MM.1S (cell line): ENCODE results near the gene PSMB8.

ENCODE experiments used
- DNase-seq: peaks from one replicate; pipeline ENCODE4 v3.0.0-alpha.2; 2015
- H2AFZ ChIP-seq: fragments of 300-600 bp; sonication (generic); 2 replicates; pipeline ENCODE4 v1.6.0; 2016; ENCODE audit warnings: antibody characterized with exemption, low read length
- H3F3A ChIP-seq: fragments of 300-600 bp; sonication (generic); 2 replicates; pipeline ENCODE4 v1.6.1; 2016; ENCODE audit warnings: mild to moderate bottlenecking, antibody characterized with exemption, low read length, moderate library complexity, mixed read lengths; ENCODE audit not compliant: insufficient read depth
- H3K27ac ChIP-seq: fragments of 300-600 bp; sonication (generic); 2 replicates; pipeline ENCODE4 v1.5.1; 2016; ENCODE audit warnings: mild to moderate bottlenecking, low read length
- H3K27me3 ChIP-seq: fragments of 300-600 bp; sonication (generic); replicated peaks from 2 replicates; pipeline ENCODE4 v1.6.0; 2016; ENCODE audit warnings: low read length; ENCODE audit not compliant: insufficient read depth
- H3K36me3 ChIP-seq: fragments of 300-600 bp; sonication (generic); replicated peaks from 2 replicates; pipeline ENCODE4 v1.6.1; 2016; ENCODE audit warnings: mild to moderate bottlenecking, low read length, mixed read lengths; ENCODE audit not compliant: insufficient read depth
- H3K4me1 ChIP-seq: fragments of 300-600 bp; sonication (generic); 2 replicates; pipeline ENCODE4 v1.6.1; 2016; ENCODE audit warnings: low read length, mixed read lengths
- H3K4me2 ChIP-seq: fragments of 300-600 bp; sonication (generic); 2 replicates; pipeline ENCODE4 v1.6.0; 2016; ENCODE audit warnings: low read depth, low read length
- H3K4me3 ChIP-seq: fragments of 300-600 bp; sonication (generic); 2 replicates; pipeline ENCODE4 v1.5.1; 2016; ENCODE audit warnings: low read length, mixed read lengths
- H3K79me2 ChIP-seq: fragments of 300-600 bp; sonication (generic); 2 replicates; pipeline ENCODE4 v1.6.1; 2016; ENCODE audit warnings: mixed run types, low read length, mixed read lengths
- H3K9ac ChIP-seq: fragments of 300-600 bp; sonication (generic); 2 replicates; pipeline ENCODE4 v1.6.1; 2016; ENCODE audit warnings: low read length, mixed read lengths
- H3K9me2 ChIP-seq: fragments of 300-600 bp; sonication (generic); replicated peaks from 2 replicates; pipeline ENCODE4 v1.6.1; 2016; ENCODE audit warnings: mild to moderate bottlenecking, low read length, mixed read lengths; ENCODE audit not compliant: insufficient read depth
- H3K9me3 ChIP-seq: fragments of 300-600 bp; sonication (generic); replicated peaks from 2 replicates; pipeline ENCODE4 v1.6.1; 2016; ENCODE audit warnings: mild to moderate bottlenecking, low read length, mixed read lengths; ENCODE audit not compliant: insufficient read depth
- H4K20me1 ChIP-seq: fragments of 300-600 bp; sonication (generic); 2 replicates; pipeline ENCODE4 v1.6.1; 2016; ENCODE audit warnings: mild to moderate bottlenecking, low read length, moderate library complexity, mixed read lengths; ENCODE audit not compliant: insufficient read depth
- CTCF ChIP-seq: fragments of 300-600 bp; sonication (generic); IDR thresholded peaks from 2 replicates; pipeline ENCODE4 v1.5.1; 2016; ENCODE audit warnings: antibody characterized with exemption, low read length, mixed read lengths
- EZH2 ChIP-seq: fragments of 300-600 bp; sonication (generic); optimal IDR thresholded peaks from 2 replicates; pipeline ENCODE3; 2017; ENCODE audit warnings: low read depth, mild to moderate bottlenecking, antibody characterized with exemption, low read length, mixed read lengths
- EZH2phosphoT487 ChIP-seq: fragments of 300-600 bp; sonication (generic); IDR thresholded peaks from 2 replicates; pipeline ENCODE4 v1.6.1; 2018; ENCODE audit warnings: antibody characterized with exemption, low read length

Gene PSMB8

GRCh38 chr6:32794510-32794909 lies 49.3 kb downstream of the PSMB8 start:
- TF ChIP-seq CTCF (no peak), EZH2phosphoT487 (no peak), EZH2 (no peak)
- Histone ChIP-seq H3K4me1 (no peaks in the 10 kb centered on the region), H3K9ac (no peak overlapping the region), H3K4me3 (no peak overlapping the region), H4K20me1 (no peaks in the 10 kb centered on the region), H2AFZ (no peak overlapping the region), H3K79me2 (no peaks in the 10 kb centered on the region), H3K9me3 (no peaks in the 10 kb centered on the region), H3K27ac (no peak overlapping the region), H3K9me2 (no peaks in the 10 kb centered on the region), H3K4me2 (no peak overlapping the region), H3K36me3 (no peaks in the 10 kb centered on the region), H3K27me3 (peaks cover 9% of the 10 kb centered on the region; the same call in 1 of the 2 replicates), H3F3A (no peaks in the 10 kb centered on the region)
- DNase-seq = no peak

- no peaks in the 10 kb centered on the region for H3K79me2 ChIP-seq
- no peaks in the 10 kb centered on the region for H3K4me1 ChIP-seq
- no peaks in the 10 kb centered on the region for H3F3A ChIP-seq
- DNase-seq = no peak
- H3K9ac ChIP-seq = no peak overlapping the region
- H3K9me3 ChIP-seq = no peaks in the 10 kb centered on the region
- no peak overlapping the region for H3K27ac ChIP-seq
- H3K27me3 ChIP-seq = peaks cover 9% of the 10 kb centered on the region; the same call in 1 of the 2 replicates
- TF ChIP-seq EZH2 (no peak), CTCF (no peak), EZH2phosphoT487 (no peak)
- no peak overlapping the region for H3K4me3 ChIP-seq
- no peak overlapping the region for H3K4me2 ChIP-seq
- no peaks in the 10 kb centered on the region for H3K36me3 ChIP-seq
- no peaks in the 10 kb centered on the region for H4K20me1 ChIP-seq
- no peak overlapping the region for H2AFZ ChIP-seq
- no peaks in the 10 kb centered on the region for H3K9me2 ChIP-seq
Measured at GRCh38 chr6:32792901-32793435, 50.9 kb downstream of the PSMB8 start.
